HG02852 (cell line): Measurements from ENCODE around the gene CD163L1.
"Not testable (repeated sequence)": the region's sequence is repeated elsewhere in the genome, so short reads cannot be mapped to it uniquely, and the experiment has no call there.

Source experiments
- ATAC-seq: cut with Tn5 transposase; IDR thresholded peaks from one replicate; pipeline ENCODE4 v1.9.1; 2021; ENCODE audit warnings: mild to moderate bottlenecking, moderate library complexity; ENCODE audit not compliant: unreplicated experiment

Gene CD163L1

GRCh38 chr12:7444076-7444475 is at the start of gene CD163L1:
CD163L1 (minus strand) TSS chr12:7444153; CDS start chr12:7444127, 26 bp downstream.
- ATAC-seq: no peak

- no peak for ATAC-seq
These were observed 49.1 kb upstream of the CD163L1 start for GRCh38 chr12:7493006-7493405.

- no peak for ATAC-seq
These were observed 42.6 kb upstream of the CD163L1 start for GRCh38 chr12:7486512-7486911.

- ATAC-seq: no peak
These were observed 41.1 kb upstream of the CD163L1 start for GRCh38 chr12:7485095-7485494.

GRCh38 chr12:7483343-7483742 is 39.4 kb upstream of the CD163L1 start:
- ATAC-seq: no peak

- no peak for ATAC-seq
These were observed 35.8 kb upstream of the CD163L1 start for GRCh38 chr12:7479771-7480170.

- no peak for ATAC-seq
These were observed 28.1 kb upstream of the CD163L1 start for GRCh38 chr12:7472060-7472459.

GRCh38 chr12:7460375-7461259 is 16.7 kb upstream of the CD163L1 start:
- no peak for ATAC-seq

GRCh38 chr12:7459973-7460372 is 16.0 kb upstream of the CD163L1 start:
- no peak for ATAC-seq

GRCh38 chr12:7451756-7452155 is 7.8 kb upstream of the CD163L1 start:
- ATAC-seq: no peak

GRCh38 chr12:7450667-7451066 is 6.7 kb upstream of the CD163L1 start:
- no peak for ATAC-seq

- ATAC-seq: no peak
These were observed 4.1 kb upstream of the CD163L1 start for GRCh38 chr12:7448099-7448498.

- no peak for ATAC-seq
These were observed 584 bp upstream of the CD163L1 start for GRCh38 chr12:7444537-7444936.

- ATAC-seq: no peak
These were observed 2.7 kb downstream of the CD163L1 start for GRCh38 chr12:7441216-7441615.

GRCh38 chr12:7439579-7440505 is 4.1 kb downstream of the CD163L1 start:
- ATAC-seq: no peak

- not testable (repeated sequence) for ATAC-seq
These were observed 5.5 kb downstream of the CD163L1 start for GRCh38 chr12:7438291-7438995.

- not testable (repeated sequence) for ATAC-seq
These were observed 6.5 kb downstream of the CD163L1 start for GRCh38 chr12:7437494-7437893.

- peak; percentile 47 for ATAC-seq
These were observed 9.3 kb downstream of the CD163L1 start for GRCh38 chr12:7434670-7435069.

- no peak for ATAC-seq
These were observed 10.6 kb downstream of the CD163L1 start for GRCh38 chr12:7433276-7433822.

- no peak for ATAC-seq
These were observed 11.8 kb downstream of the CD163L1 start for GRCh38 chr12:7431993-7432685.
